ENCODE measurements around the gene MAT2B.

GRCh38 chr5:163498886-163499285, 6.5 kb upstream of the MAT2B start:
- TF ChIP-seq CTCF (IDR thresholded peaks at IDR 0.05; ENCODE audit: low read length) (no peak), EZH2 (IDR thresholded peaks at IDR 0.05; ENCODE audit: borderline replicate concordance, low read length) (no peak)
